Head of caudate nucleus (tissue), 42 donors: Measurements from ENCODE around the gene KCTD6.

ENCODE experiments used
- DNase-seq, 42 donors: peaks; one replicate each; pipeline versions ENCODE4 v3.0.0 to v3.0.0-alpha.2; 2020 to 2021; ENCODE audit warnings: mixed read lengths in 7 of 42
- intact Hi-C: fragments of 100-400 bp; cut with DNase I; formaldehyde crosslinking; loops from one replicate; pipeline ENCODE4 v1.15.0; 2022

KCTD6 gene

DNA sequence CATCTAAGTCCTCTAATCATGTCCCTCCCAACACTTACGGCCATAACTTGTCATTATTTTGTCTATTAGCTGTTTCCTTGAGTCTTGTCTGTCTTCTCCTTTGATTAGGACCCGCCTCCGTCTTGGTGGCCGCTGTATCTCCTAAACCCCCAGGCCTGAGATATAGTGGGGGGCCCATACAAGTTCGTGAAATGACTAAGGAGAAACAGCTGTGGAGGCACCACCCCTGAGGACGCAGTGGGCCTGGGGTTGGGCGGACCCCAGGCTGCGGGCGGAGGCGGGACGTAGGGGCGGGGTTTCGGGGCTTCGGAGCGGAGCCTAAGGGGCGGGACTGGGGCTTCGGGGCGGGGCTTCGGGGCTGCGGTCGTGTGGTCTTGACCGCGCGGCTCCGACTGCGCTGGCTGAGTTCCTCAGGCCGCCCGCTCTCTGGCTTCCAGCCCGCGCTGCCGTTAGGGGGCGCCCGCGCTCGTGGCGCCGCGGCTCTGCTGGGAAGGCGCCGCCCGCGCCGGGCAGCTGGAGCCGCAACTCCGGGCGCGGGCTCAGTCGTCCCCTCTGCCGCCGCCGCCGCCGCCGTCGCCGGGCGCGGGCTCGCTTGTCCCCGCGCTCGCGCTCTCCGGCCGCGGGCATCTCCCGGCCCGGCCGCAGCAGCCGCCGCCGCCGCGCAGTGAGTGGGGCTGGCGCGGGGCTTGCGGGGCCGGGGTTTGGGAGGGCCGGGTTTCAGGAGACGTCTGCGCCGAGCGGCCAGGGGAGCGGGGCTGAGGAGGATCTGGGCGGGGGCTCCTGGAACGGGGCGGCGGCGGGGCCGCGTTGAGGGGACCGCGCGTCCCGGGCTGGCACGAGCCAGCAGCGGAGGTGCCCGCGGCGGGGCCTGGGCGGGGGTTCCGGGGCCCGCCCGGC, at the start of gene KCTD6:
TSS of gene KCTD6 (plus strand) at position 591 of the 897 bp plus-strand sequence. CDS start 6,660 bp downstream, outside the sequence.
- intact Hi-C loops = loop anchor here (5.0 kb wide), 4 partner anchors 41 to 184 kb away; partner anchors contain the start of genes HTD2, PDHB, PXK and RPP14
- peak; percentile 67 to 95 (median 90) for DNase-seq

DNA sequence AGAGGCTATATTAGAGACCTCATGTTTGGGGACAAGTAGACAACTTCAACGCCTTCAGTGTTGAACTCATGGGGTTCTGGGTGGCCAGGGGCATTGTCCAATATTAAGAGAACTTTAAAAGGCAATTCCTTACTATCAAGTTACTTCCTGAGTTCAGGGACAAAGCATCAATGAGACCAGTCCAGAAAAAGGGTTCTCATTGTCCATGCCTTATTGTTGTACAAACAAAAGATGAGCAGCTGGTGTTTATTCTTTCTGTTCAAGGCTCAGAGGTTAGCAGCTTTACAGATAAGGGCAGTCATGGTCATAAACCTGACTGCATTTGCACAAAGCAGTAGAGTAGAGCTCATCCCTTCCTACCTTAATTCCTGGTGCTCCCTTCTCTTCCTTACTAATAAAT, 39.7 kb upstream of the KCTD6 start:
- DNase-seq = no peak
- intact Hi-C loops = no loop called here

DNA sequence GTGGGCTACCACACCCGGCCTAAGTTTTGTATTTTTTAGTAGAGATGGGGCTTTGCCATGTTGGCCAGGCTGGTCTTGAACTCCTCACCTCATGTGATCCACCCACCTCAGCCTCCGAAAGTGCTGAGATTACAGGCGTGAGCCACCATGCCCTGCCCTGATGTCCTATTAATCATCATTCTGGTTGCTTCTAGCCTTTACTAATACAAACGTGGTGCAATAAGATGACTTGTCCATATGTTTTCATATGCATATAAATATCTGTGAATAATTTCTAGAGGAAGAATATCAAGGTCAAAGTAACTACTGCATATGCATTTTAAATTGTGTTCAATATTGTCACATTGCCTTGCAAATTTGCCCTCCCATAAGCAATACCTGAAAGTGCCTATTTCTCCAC, 32.7 kb upstream of the KCTD6 start:
- no peak for DNase-seq

DNA sequence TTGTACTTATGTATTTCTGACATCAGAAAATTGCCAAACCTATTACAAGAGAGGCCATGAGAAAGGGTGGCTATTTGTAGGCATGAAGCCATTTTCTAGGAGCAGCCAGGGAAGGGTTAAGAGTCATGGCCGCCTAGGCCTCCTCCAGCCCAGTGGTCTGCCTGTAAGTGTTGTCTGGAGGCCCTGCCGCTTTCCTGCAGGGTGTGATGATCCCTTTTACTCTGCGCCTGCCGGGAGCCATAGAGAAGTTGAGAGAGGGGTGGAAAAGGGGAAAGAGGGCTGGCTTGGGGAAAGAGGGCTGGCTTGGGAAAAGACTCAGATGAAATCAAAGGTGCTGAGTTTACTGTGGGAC, 29.1 kb upstream of the KCTD6 start:
- no peak for DNase-seq
- intact Hi-C loops = no loop called here

More for the DNA sequence above, 32.7 kb upstream of the KCTD6 start:
- intact Hi-C loops = no loop called here

DNA sequence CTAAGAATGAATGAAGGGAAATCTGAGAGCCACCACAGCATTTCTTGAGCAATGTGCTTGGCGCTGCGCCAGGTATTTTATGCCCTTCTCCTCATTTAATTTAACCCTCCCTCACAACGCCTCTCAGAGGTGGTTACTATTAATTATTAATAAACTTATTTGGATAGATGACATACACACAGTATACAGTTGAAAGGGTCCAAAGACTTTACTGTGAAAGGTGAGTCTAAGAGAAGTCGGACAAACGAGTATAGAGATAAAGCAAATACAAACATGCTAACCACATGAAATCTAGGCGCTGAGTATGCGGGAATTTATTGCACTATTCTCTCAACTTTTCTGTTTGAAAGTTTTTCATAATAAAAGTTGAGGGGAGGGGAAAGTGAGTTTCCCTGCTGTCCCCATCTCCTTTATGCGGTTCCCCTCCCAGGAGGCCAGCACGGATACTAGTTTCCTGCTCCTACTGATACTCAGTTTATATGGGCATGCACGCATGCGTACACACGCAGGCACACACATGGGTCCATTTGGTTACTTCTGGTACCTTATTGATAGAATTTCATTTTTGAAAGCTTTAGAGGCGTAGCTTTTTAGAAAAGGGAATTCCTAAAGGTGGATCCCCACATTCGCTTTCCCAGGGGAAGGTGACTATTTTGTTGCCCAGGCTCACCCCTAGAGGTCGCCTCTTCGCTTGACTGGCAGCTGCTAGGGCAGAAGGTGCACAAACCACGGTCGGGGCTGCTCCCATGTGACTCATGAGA, 28.5 kb upstream of the KCTD6 start:
- intact Hi-C loops = no loop called here
- DNase-seq = peak; percentile 58 to 89 (median 74)

DNA sequence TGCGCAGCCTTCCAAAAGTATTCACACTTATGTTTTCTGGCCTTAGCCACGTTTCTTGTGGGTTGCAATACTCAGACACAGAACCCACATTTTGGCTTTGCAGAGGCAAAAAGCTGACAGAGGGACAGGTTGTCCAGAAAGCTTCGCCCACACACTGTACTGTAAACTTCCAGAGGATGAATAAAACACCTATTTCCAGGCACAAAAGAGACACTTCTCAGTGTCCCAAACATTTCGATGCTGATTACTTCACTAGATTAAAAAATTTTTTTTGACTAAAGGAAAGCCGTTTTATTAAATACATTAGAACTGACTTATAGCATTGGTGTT, 28.0 kb upstream of the KCTD6 start:
- intact Hi-C loops = no loop called here
- DNase-seq = no peak

DNA sequence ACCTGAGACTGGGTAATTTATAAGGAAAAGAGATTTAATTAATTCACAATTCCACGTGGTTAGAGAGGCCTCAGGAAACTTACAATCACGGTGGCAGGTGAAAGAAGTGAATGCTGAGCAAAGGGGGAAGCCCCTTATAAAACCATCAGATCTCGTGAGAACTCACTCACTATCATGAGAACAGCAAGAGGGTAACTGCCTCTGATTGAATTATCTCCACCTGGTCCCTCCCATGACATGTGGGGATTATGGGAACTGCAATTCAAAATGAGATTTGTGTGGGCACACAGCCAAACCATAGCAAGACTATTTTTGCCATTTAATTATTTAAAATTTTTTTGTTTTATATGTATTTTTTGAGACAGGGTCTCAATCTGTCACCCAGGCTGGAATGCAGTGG, 27.0 kb upstream of the KCTD6 start:
- intact Hi-C loops = no loop called here
- no peak for DNase-seq

DNA sequence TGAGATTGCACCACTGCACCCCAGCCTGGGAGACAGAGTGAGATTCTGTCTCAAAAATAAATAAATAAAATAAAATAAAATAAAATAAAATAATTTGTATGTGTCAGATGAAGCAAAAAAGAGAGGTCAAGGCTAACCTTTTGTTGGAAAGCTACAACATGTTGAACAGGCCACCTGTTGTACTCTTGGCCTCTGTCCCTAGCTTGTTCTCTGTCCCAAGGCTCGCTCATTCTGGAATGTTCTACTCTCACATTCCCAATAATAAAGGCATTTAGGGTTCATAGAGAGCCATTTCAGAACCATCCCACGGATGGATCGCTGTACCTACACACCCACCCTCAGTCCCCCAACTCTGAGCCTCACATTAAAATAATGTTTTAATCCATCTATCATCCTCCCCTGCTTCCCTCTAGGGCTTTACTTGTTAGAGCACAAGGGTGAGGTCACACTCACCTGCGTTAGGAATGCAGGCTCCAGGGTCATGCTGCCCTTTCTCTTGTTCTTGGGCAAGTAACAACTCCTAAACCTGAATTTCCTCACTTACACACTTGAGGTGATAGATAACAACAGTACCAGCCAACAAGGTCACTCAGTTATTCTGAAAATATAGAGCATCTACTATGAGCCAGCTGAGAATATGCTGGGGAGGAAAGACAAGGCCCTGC, 24.9 kb upstream of the KCTD6 start:
- no peak for DNase-seq

DNA sequence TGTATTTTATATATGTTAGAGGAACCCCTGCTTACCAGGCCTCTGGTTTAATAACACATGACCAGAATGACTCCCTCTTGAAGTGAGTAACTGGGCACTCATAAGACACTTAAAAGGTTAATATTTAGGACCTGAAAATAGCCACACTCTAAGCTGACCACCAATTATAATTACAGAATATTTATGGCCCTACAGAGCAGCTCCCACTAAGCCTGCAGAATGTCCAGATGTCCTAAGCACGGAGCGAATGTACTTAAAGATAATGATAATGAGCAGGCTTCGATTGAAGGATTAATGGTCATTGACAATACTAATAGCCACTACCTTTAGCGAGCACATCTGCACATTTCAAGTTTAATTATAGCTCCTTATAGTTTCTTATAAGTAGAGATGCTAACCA, 22.8 kb upstream of the KCTD6 start:
- intact Hi-C loops = no loop called here
- DNase-seq = no peak

More for the DNA sequence above, 24.9 kb upstream of the KCTD6 start:
- intact Hi-C loops = no loop called here

DNA sequence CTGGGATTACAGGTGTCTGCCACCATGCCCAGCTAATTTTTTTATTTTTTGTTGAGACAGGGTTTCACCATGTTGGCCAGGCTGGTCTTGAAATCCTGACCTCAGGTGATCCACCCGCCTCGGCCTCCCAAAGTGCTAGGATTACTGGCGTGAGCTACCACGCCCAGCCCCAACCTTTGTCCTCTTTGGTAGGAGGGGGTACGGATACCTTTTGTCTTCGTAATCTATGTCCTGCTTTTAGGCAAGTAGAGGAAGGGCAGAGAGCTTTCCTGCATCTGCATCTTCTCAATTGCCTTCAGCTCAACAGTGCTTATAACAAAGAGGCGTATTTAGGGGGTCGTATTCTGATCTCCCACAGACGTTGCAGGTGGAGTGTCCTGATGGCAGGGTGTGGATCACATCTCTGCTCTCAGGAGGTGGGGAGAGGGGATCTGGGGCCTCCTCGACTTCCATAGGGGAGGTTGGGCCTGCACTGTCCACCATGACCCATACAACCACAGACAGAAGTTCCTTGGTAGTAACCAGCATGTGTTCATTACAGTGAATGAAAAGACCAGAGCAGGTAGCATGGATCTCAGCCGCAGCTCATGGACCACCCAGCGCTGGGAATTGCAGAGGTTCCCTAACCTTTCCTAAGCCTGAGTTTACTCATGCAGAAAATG, 21.4 kb upstream of the KCTD6 start:
- no peak for DNase-seq
- intact Hi-C loops = no loop called here

DNA sequence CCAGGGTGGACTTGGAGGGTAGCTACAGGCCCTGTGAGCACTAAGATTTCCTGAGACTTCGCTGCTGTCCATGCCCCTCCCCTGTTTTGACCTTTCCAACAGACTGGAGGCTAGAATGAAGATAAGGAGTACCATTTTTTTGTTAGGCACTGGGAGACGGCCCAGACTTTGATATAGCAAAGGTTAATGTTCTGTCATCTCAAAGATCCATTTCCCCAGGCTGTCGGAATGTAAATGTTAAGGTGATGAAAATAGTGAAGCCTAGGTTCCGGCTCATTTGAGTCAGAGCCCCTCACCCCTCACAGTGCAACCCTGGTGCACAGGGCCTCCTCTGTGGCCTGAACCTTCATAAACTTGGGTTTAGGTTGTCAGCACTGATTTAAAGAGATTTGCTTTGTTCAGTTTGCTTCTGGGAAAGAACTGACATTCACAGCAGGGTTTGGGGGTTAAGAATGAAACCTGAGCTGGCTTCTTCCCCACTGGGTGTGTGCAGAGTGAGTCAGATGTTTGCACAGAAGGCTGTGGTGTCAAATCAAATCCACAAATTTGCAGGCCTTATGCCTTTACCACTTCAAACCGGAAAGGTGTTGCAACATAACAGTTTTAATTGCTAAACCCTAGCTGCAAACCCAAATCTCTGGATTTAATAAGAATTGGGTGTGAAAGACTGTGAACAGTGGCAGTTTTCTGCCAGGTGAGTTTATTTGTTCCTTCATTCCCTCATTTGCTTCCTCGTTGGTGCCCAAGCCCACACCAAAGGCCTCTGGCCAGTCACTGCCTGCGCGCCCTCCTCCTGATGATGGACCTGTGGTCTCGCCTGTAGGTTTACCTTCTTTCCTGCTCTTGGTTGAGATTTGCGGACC, 20.6 kb upstream of the KCTD6 start:
- DNase-seq = peak in 4 of 42 donors; percentile 36 to 58 (median 53)
- intact Hi-C loops = no loop called here

DNA sequence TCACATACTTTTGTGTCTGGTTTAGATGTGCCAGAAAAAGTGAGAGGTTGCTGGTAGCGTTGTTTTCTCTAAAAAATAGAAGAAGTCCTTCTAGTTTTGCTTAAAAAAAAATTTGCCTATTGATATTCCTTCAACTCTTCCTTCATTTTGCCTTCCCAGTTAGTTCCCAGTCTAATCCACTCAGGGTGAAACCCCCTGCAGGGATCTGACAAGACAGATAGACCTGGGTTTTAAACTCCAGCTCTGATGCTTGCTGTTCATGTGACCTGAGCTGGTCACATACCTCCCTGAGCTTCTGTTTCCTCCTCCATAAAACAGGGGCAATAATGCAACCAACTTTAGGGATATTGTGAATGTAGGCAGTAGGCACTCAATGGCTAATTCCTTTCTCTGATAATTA, 18.6 kb upstream of the KCTD6 start:
- no peak for DNase-seq
- intact Hi-C loops = no loop called here

DNA sequence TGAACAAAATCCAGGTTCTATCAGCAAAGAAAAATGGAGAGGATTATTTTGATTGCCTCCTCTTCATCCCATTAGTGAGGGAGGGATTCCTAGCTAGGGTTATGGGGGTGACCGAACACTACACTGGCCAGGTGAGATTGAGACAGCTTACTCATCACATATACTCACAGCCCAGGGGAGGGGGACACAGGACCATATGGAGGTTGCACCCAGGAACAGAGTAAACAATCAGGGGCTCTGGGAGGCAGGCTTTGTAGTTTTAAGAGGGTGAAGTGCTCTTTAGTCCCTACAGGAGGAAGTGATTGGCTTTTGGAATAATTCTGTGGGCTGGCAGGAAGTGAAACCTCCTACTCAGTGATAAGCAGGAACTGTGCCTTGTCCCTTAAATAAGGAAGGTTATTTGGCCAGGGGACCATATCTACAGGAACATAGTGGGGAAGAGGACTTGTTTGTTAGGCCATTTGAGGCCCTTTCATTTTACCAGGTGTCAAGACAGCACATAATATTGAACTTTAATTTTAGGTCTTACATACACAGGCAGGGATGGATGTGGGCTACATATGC, 17.5 kb upstream of the KCTD6 start:
- no peak for DNase-seq
- intact Hi-C loops = no loop called here

DNA sequence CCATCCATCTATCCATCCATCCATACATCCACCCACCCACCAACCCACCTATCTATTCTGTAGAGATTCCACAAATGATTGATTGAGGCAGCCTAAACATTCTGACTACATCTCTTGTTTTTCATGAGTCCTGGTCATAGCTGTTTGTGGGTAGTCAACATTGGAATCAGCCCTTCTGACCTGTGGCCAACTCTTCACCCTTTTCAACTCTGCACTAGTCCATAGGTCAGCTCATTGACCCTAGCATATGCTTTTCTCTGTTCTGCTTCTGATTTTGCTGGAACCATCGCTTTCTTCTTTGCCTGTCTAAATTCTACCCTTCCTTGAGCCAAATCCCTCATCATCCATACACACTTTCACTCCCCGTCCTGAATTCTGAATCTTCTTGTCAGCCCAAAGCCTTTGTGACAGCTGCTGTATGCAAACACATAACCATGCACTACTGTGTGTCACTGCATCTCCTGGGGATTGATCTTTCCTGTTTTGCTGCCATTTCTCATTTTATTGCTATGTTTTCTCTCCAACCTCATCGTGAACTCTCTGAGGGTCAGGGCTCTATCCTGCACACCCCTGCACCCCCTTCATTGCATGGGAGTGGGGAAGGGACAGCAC, 16.8 kb upstream of the KCTD6 start:
- intact Hi-C loops = no loop called here
- no peak for DNase-seq

DNA sequence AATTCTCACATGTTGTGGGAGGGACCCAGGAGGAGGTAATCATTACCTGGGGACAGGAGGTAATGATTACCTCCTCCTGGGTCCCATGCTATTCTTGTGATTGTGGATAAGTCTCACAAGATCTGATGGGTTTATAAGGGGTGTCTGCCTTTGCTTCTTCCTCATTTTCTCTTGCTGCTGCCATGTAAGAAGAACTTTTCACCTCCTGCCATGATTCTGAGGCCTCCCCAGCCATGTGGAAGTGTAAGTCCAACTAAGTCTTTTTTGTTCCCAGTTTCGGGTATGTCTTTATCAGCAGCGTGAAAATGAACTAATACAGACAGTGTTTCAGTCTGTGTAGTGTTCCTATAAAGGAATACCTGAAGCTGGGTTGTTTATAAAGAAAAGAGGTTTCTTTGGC, 13.1 kb upstream of the KCTD6 start:
- intact Hi-C loops = no loop called here
- DNase-seq = no peak

DNA sequence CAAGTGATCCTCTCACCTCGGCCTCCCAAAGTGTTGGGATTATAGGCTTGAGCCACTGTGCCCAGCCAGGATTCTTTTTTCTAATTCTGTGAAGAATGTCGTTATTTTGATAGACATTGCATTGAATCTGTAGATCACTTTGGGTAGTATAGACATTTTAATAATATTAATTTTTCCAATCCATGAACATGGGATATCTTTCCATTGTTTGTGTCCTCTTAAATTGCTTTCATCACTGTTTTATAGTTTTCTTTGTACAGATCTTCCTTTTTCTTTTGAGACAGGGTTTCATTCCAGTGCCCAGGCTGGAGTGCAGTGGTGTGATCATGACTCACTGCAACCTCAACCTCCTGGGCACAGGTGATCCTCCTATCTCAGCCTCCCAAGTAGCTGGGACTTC, 11.6 kb upstream of the KCTD6 start:
- intact Hi-C loops = no loop called here
- DNase-seq = no peak

DNA sequence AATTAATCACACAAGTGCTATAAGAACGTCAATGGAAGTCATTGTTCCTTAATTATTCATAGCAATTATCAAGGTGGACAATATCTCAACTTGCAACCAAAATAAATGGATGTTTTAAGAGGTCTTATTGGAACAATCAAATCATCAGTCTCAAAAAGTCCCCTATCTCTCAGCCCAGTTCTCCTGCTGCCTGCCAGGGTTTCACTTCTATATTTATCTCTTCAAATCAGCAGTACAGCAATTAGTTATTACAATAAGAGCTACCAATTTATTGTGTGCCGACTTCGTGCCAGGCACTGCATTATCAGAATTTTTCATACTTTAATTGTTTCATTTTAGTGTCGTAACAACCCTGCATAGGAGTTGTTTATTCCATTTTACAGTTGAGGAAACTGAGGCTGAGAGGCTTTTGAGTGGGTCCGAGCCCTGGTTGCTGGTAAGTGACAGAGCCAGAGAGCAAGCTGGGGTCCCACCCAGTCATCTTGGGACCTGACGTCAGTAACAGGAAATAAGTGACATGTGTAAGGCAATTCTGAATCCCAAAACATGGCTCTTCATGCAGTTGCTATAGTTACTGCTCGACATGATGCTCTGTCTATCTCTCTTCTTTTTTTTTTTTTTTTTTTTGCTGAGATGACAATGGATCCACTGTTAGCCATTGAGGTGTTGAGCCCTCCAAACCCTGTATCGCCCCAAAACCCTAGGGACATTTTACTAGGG, 8.8 kb upstream of the KCTD6 start:
- intact Hi-C loops = no loop called here
- no peak for DNase-seq
